Spleen (tissue), 11 donors: ENCODE measurements around the gene AKAP3. TPM values are rescaled to one million over a fixed set of nuclear protein-coding genes. Genes with fewer than 3 reads are reported as not detected.

Experiments
- DNase-seq: peaks from one replicate; pipeline ENCODE4 v3.0.0-alpha.2; 2020
- H3K27ac ChIP-seq, 8 donors: fragments of 200-600 bp; sonication (generic) in 7 of 8; 1 replicate in 4 of 8; 2 replicates in 4 of 8; pipeline versions ENCODE4 v1.5.0 to v1.8.0; 2016 to 2021; ENCODE audit warnings: inconsistent platforms in 4 of 8, mild to moderate bottlenecking in 4 of 8, moderate library complexity in 1 of 8
- H3K27me3 ChIP-seq, 7 donors: fragments of 200-600 bp; sonication (generic) in 6 of 7; replicated peaks in 1 of 7; 1 replicate in 4 of 7; 2 replicates in 3 of 7; pipeline versions ENCODE4 v1.5.0 to v1.8.0; 2016 to 2021; ENCODE audit warnings: inconsistent platforms in 3 of 7, mild to moderate bottlenecking in 1 of 7
- H3K36me3 ChIP-seq, 6 donors: fragments of 200-600 bp; sonication (generic) in 5 of 6; 1 replicate in 4 of 6; 2 replicates in 2 of 6; pipeline versions ENCODE4 v1.5.0 to v1.8.0; 2016 to 2021; ENCODE audit warnings: inconsistent platforms in 2 of 6
- H3K4me1 ChIP-seq, 6 donors: fragments of 200-600 bp; sonication (generic) in 5 of 6; 1 replicate in 3 of 6; 2 replicates in 3 of 6; pipeline versions ENCODE4 v1.5.0 to v1.8.0; 2016 to 2021; ENCODE audit warnings: inconsistent platforms in 3 of 6
- H3K4me3 ChIP-seq, 8 donors: fragments of 200-600 bp; sonication (generic) in 7 of 8; 1 replicate in 4 of 8; 2 replicates in 4 of 8; pipeline versions ENCODE4 v1.5.0 to v1.8.0; 2016 to 2021; ENCODE audit warnings: inconsistent platforms in 4 of 8, mild to moderate bottlenecking in 4 of 8, moderate library complexity in 2 of 8
- H3K9me3 ChIP-seq, 8 donors: fragments of 200-600 bp; sonication (generic) in 7 of 8; 1 replicate in 4 of 8; 2 replicates in 4 of 8; pipeline versions ENCODE4 v1.5.0 to v1.8.0; 2016 to 2021; ENCODE audit warnings: inconsistent platforms in 4 of 8
- CTCF ChIP-seq, 11 experiments: fragments of 200-600 bp in 7 of 11; fragments of 450-650 bp in 4 of 11; sonication (generic) in 4 of 11; IDR thresholded peaks in 8 of 11; conservative IDR thresholded peaks in 3 of 11; 1 replicate in 7 of 11; 2 replicates in 4 of 11; pipeline versions ENCODE4 v1.4.0 to v1.8.0; 2016 to 2021; ENCODE audit warnings: antibody characterized with exemption in 11 of 11, inconsistent platforms in 4 of 11, mild to moderate bottlenecking in 1 of 11
- POLR2A ChIP-seq, 3 donors: fragments of 450-650 bp; IDR thresholded peaks; one replicate each; pipeline ENCODE4 v1.5.1; 2017; ENCODE audit warnings: antibody characterized with exemption in 3 of 3, mild to moderate bottlenecking in 1 of 3
- POLR2AphosphoS5 ChIP-seq, 3 donors: sonication (generic); formaldehyde crosslinking; IDR thresholded peaks; one replicate each; pipeline ENCODE4 v1.5.1; 2017; ENCODE audit warnings: antibody characterized with exemption in 3 of 3
- WGBS, 5 donors: extraction: QIAGEN DNeasy Blood & Tissue Kit in 3 of 5; methylation state at CpG; one replicate each; pipeline versions ENCODE4 v1.1.5 to v1.1.7; 2013 to 2018; 5-methylcytosine and 5-hydroxymethylcytosine counted together
- intact Hi-C: fragments of 100-400 bp; cut with DNase I; formaldehyde crosslinking; loops from one replicate; pipeline ENCODE4 v1.15.0; 2023; ENCODE audit warnings: low total_unique reads
- polyA plus RNA-seq, 3 donors: library from polyadenylated mRNA; stranded (reverse); fragments of 200-250 nt; gene quantifications; one replicate each; pipeline ENCODE4 v1.2.1, GENCODE V29; 2013
- total RNA-seq, 7 donors: library from RNA; depleted of rRNA in 3 of 7; stranded (reverse); fragments of >200 nt in 3 of 7; fragmentation: NEBNext Ultra II Directional in 4 of 7; extraction: Animal tissue kit (Norgen Biotek cat#: 25700) in 4 of 7; gene quantifications; one replicate each; pipeline versions ENCODE4 v1.1.0 to v1.2.1, GENCODE V29; 2016 to 2021
- donor health status: healthy with polysubstance abuse.
- donor health status: DM: no; HTN: no; CAD: no; lungs with moderate emphysema.
- donor health status: DM: no; HTN: no; CAD: no.
- donor health status: Bipolar disorder and iron deficiency.
- donor health status: healthy.
- donor health status: DM: no; HTN: no; CAD: no.
- donor health status: DM: yes; HTN: yes; CAD: no.

AKAP3 gene
- total and polyA plus RNA-seq, 10 donors, result 0.39 to 2.4 (median 1.5) TPM

DNA sequence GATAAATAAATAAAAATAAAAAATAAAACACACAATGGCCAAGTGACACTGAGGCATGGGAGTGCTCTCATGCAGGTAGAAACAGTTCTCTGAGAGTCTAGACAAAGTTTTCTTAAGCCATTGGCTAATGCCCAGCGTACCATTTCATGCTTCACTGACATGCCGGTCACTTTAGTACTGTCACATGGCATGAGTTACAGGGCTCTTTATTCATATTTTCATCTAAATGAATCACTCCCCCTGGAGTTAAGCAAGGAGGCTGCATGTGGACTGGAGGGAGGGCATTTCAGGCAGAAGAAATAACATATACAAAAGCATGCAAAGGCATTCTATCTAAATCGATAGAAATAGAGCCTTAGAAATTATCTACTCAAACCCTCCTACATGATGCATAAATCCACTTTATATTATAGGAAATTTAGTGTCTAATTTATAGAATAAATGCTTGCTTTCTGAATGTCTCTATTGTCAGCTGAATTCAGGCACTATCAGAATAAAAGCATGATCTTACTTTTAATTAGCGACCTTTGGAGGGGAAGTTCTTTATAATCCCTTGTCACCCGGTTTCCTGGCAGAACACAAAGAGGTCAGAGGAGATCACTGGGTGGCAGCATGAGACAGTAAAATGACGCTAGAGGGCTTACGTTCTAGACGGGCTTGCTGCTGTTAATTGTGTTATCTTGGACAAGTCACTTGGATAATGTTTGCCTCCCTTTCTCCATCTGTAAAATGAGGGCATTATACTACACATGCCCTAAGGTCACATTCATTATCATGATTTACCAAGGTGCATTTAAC is 69.3 kb downstream of the AKAP3 start:
- H3K36me3 ChIP-seq, result no peaks in the 10 kb centered on the region
- peak overlapping the region in 1 of 8 donors; percentile 17 for H3K27ac ChIP-seq
- H3K4me3 ChIP-seq, result no peak overlapping the region
- WGBS, 5 donors, result 21 to 32% (median 27%) methylated on average over 8 of the region's 8 CpGs
- no peak for DNase-seq
- peaks cover 0 to 18% (median 14%) of the 10 kb centered on the region in 6 donors for H3K4me1 ChIP-seq
- intact Hi-C loops, result no loop called here
- no peaks in the 10 kb centered on the region for H3K9me3 ChIP-seq
- no peaks in the 10 kb centered on the region for H3K27me3 ChIP-seq
- TF ChIP-seq POLR2AphosphoS5 (IDR thresholded peaks at IDR 0.05), result peak in 1 of 3 donors; percentile 41
- TF ChIP-seq POLR2A (IDR thresholded peaks at IDR 0.05), result no peak
- peak in 7 of 11 experiments; percentile 9 to 47 (median 27) for TF ChIP-seq CTCF (IDR thresholded peaks at IDR 0.05 in 8 of 11, conservative IDR thresholded peaks at IDR 0.05 in 3 of 11)

DNA sequence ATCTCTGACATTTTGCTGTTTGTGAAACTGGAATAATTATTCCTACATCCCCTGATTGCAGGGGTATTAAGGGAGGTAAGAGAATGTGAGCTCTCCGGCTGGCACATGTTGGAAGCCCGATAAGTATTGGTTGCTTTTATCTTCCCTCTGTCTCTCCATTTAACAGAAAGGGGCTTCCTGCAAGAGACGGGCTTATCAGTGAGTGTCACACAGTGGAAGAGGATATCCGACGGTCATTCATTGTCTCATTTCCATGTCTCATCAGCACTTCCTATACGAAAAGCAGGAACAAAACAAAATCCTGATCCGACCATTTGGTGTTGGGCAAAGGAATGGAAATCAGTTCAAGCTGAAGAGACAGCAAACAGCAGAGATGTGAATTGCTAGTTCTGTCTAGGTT is 76.2 kb downstream of the AKAP3 start:
- Histone ChIP-seq H3K4me3 (no peak overlapping the region), H3K4me1 (peaks cover 0 to 26% (median 9%) of the 10 kb centered on the region in 6 donors), H3K9me3 (no peaks in the 10 kb centered on the region), H3K27me3 (no peaks in the 10 kb centered on the region), H3K27ac (peak overlapping the region in 2 of 8 donors; percentile 29 to 45), H3K36me3 (no peaks in the 10 kb centered on the region)
- 66 to 87% (median 72%) methylated on average over 7 of the region's 7 CpGs for WGBS, 5 donors
- intact Hi-C loops, result no loop called here
- TF ChIP-seq CTCF (IDR thresholded peaks at IDR 0.05 in 8 of 11, conservative IDR thresholded peaks at IDR 0.05 in 3 of 11) (no peak), POLR2AphosphoS5 (IDR thresholded peaks at IDR 0.05) (peak in 1 of 3 donors; percentile 78), POLR2A (IDR thresholded peaks at IDR 0.05) (no peak)
- no peak for DNase-seq

GRCh38 chr12:4569261-4569660 is 79.6 kb downstream of the AKAP3 start:
- WGBS, 5 donors, result 89 to 94% (median 92%) methylated on average over 4 of the region's 4 CpGs
- H3K27me3 ChIP-seq, result no peaks in the 10 kb centered on the region
- intact Hi-C loops, result no loop called here
- H3K4me1 ChIP-seq, result peaks cover 6 to 60% (median 40%) of the 10 kb centered on the region in 6 donors
- TF ChIP-seq POLR2AphosphoS5 (IDR thresholded peaks at IDR 0.05), result no peak
- no peak for DNase-seq
- no peak overlapping the region for H3K4me3 ChIP-seq
- no peaks in the 10 kb centered on the region for H3K36me3 ChIP-seq
- peak overlapping the region in 1 of 8 donors; percentile 79 for H3K27ac ChIP-seq
- H3K9me3 ChIP-seq, result no peaks in the 10 kb centered on the region

GRCh38 chr12:4567073-4567881 is 81.6 kb downstream of the AKAP3 start:
- H3K9me3 ChIP-seq, result no peaks in the 10 kb centered on the region
- peak overlapping the region; percentile 44 to 87 (median 77) for H3K27ac ChIP-seq
- intact Hi-C loops, result no loop called here
- WGBS, 5 donors, result 24 to 38% (median 35%) methylated on average over 3 of the region's 3 CpGs
- TF ChIP-seq POLR2AphosphoS5 (IDR thresholded peaks at IDR 0.05), result no peak
- TF ChIP-seq CTCF (IDR thresholded peaks at IDR 0.05 in 8 of 11, conservative IDR thresholded peaks at IDR 0.05 in 3 of 11), result no peak
- no peaks in the 10 kb centered on the region for H3K36me3 ChIP-seq
- H3K4me3 ChIP-seq, result peak overlapping the region in 1 of 8 donors; percentile 37
- no peak for DNase-seq
- peaks cover 0 to 5% (median 0%) of the 10 kb centered on the region in 7 donors for H3K27me3 ChIP-seq
- H3K4me1 ChIP-seq, result peaks cover 6 to 77% (median 45%) of the 10 kb centered on the region in 6 donors
